Measurements from ENCODE around the gene OR2A12.

OR2A12 gene

DNA sequence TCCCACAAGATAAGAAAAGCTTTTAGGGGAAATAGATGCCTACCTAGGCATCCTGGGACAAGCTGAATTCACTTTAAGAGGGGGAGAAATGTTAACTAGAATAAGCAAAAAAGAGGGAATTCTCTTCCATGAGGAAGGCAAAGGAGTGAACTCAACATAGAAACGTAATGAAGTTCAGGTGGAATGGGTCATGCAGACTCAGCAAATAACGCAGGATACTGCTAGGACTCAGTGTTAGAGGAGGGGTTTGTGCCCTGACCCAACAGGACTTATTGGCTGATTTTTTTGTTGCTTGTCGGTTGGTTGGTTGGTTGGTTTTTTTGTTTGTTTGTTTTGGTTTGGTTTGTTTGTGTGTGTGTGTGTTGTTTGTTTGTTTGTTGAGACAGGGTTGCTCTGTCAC lies 46.2 kb downstream of the OR2A12 start:
- no peak for DNase-seq (ENCODE audit: low spot score)
- Histone ChIP-seq H3K27ac (no peak overlapping the region), H3K4me3 (no peak overlapping the region)
- TF ChIP-seq, protein P1, sequence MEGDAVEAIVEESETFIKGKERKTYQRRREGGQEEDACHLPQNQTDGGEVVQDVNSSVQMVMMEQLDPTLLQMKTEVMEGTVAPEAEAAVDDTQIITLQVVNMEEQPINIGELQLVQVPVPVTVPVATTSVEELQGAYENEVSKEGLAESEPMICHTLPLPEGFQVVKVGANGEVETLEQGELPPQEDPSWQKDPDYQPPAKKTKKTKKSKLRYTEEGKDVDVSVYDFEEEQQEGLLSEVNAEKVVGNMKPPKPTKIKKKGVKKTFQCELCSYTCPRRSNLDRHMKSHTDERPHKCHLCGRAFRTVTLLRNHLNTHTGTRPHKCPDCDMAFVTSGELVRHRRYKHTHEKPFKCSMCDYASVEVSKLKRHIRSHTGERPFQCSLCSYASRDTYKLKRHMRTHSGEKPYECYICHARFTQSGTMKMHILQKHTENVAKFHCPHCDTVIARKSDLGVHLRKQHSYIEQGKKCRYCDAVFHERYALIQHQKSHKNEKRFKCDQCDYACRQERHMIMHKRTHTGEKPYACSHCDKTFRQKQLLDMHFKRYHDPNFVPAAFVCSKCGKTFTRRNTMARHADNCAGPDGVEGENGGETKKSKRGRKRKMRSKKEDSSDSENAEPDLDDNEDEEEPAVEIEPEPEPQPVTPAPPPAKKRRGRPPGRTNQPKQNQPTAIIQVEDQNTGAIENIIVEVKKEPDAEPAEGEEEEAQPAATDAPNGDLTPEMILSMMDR (IDR thresholded peaks at IDR 0.05) = no peak

DNA sequence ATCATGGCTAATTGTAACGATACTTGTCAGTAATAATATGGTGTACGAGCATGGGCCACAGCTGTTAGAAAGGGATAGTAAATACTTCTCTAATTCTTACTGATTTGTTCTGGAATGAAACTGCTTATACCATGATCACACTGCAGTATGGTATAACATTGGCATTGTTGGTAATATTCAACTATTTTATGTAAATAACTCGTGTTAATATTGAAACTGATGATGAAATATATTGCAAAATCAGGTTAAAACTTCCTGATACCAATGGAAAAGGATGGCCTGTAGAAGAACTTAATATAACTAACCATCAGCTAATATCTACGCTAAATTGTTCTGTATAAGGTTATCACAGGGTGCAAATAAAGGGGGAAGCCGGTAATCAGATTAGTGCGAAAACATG lies 47.2 kb downstream of the OR2A12 start:
- DNase-seq (ENCODE audit: low spot score) = no peak
- Histone ChIP-seq H3K4me3 (no peak overlapping the region), H3K27ac (no peak overlapping the region)
- TF ChIP-seq, protein P1 (IDR thresholded peaks at IDR 0.05) = no peak

DNA sequence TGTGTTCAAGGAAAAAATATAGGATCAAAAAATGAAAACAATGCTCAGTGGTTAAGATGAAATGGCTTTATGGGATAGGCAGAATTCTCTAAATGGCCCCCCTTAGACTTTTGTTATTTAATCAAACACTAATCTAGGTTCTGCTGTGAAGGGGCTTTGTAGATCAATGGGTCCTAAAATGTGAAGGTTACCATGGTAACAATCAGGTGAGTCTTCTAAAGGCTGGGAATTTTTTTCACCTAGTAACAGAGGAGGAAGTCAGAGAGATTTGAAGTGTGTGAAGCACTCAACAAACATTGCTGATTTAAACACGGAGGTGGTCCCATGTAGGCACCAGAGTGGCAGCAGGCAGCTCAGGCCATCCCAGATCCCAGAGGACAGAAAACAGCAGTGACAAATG lies 48.0 kb downstream of the OR2A12 start:
- DNase-seq (ENCODE audit: low spot score) = no peak
- no peak overlapping the region for H3K27ac ChIP-seq
- H3K4me3 ChIP-seq = no peak overlapping the region
- TF ChIP-seq, protein P1 (IDR thresholded peaks at IDR 0.05) = no peak

DNA sequence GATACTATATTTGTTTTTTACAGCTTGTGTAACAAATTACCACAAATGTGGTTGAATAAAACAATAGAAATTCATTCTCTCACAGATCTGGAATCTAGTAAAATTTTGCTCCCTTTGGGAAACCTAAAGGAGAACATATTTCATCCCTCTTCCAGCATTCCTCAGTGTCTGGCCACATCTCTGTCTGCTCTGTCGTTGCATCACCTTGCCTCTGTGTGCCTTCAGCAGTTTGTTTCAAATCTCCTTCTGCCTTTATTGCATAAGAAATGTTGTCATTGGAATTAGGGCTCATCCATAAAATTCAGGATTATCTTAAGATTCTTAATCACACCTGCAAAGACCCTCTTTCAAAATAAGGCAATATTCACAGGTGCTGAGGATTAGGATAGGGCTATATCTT lies 51.4 kb downstream of the OR2A12 start:
- DNase-seq (ENCODE audit: low spot score) = no peak
- Histone ChIP-seq H3K27ac (no peak overlapping the region), H3K4me3 (no peak overlapping the region)
- TF ChIP-seq, protein P1 (IDR thresholded peaks at IDR 0.05) = no peak

DNA sequence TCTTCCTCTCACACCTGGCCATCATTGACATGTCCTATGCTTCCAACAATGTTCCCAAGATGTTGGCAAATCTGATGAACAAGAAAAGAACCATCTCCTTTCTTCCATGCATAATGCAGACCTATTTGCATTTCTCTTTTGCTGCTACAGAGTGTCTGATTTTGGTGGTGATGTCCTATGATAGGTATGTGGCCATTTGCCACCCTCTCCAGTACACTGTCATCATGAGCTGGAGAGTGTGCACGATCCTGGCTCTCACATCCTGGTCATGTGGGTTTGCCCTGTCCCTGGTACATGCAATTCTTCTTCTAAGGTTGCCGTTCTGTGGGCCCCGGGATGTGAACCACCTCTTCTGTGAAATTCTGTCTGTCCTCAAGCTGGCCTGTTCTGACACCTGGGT lies 56.1 kb downstream of the OR2A12 start:
- TF ChIP-seq, protein P1 (IDR thresholded peaks at IDR 0.05) = no peak
- H3K27ac ChIP-seq = no peak overlapping the region
- H3K4me3 ChIP-seq = no peak overlapping the region
- no peak for DNase-seq (ENCODE audit: low spot score)

DNA sequence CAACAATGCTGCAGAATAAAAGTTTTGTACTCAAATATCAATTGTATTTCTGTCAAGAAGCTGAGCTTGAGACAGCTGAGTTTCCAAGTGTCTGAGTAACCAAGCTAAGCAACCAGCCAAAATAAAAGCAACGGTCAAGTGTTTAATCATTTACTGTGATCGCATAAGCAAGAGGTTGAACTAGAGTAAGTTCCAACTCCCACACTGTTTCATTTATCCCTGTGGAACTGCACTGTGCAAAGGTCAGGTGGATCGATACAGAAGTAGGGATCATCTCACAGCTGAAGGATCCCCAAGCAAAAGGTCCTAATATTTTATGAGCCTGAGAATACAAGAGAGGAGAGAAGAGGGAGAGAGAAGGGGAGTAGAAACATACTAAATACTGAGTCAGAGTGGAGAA lies 58.3 kb downstream of the OR2A12 start:
- TF ChIP-seq, protein P1 (IDR thresholded peaks at IDR 0.05) = no peak

DNA sequence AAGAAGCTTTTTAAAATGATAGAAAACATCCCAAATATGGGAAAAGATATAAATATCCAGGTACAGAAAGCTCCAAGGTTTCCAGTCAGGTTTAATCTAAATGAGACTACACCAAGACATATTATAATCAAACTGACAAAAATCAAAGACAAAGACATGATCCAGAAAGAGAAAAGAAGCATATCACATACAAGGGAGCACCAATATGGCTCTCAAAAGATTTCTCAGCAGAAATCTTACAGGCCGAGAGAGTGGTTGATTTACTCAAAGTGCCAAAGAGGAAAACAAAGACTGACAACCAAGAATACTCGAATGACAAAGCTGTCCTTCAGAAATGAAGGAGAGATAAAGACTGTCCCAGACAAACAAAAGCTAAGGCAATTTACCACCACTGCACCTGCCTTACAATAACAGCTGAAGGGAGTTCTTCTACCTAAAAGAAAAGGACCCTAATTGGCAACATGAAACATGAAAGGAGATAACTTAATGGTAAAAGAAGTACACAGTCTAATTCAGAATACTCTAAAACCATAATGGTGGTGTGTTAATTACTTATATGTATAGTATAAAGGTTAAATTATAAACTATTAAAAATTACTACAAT lies 62.2 kb downstream of the OR2A12 start:
- TF ChIP-seq, protein P1 (IDR thresholded peaks at IDR 0.05) = no peak

More for the DNA sequence above, 58.3 kb downstream of the OR2A12 start:
- H3K27ac ChIP-seq = no peak overlapping the region
- DNase-seq (ENCODE audit: low spot score) = no peak
- H3K4me3 ChIP-seq = no peak overlapping the region

More for the DNA sequence above, 62.2 kb downstream of the OR2A12 start:
- H3K27ac ChIP-seq = no peak overlapping the region
- no peak for DNase-seq (ENCODE audit: low spot score)
- no peak overlapping the region for H3K4me3 ChIP-seq
